Measurements from ENCODE around the gene RASGRP3.

GRCh38 chr2:33495683-33496082 lies 19.2 kb downstream of the RASGRP3 start:
- TF ChIP-seq CTCF (IDR thresholded peaks at IDR 0.05): no peak
- no peak for TF ChIP-seq SMC3 (IDR thresholded peaks at IDR 0.05; ENCODE audit: low read depth, low read length)

Data from SK-N-SH (cell line).